ENCODE measurements around the gene SDSL.

DNA sequence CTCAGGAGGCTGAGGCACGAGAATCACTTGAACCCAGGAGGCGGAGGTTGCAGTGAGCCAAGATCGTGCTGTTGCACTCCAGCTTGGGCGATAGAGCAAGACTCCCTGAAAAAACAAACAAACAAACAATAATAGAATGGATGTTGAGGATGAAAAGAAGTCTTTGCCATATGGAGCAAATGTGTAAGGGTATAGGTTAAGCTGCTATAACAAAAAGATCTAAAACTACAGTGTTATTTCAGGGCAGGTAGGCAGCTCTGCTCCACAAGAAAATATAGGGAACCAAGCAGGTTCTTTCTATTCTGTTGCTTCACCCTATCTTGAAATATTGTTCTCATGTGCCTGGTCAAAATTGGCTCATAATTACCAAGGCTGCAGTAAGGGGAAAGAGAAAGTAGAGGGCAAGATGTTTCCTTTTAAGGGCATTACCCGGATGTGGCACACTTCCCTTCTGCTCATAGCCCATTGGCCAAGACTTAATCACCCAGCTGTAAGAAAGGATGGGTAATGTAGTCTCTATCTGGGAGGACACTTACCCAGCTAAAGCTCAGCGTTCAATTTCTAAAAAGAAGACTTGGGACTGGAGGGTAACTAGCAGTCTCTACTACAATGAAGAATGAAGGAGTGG lies 23.5 kb downstream of the SDSL start:
- TF ChIP-seq, protein P1, sequence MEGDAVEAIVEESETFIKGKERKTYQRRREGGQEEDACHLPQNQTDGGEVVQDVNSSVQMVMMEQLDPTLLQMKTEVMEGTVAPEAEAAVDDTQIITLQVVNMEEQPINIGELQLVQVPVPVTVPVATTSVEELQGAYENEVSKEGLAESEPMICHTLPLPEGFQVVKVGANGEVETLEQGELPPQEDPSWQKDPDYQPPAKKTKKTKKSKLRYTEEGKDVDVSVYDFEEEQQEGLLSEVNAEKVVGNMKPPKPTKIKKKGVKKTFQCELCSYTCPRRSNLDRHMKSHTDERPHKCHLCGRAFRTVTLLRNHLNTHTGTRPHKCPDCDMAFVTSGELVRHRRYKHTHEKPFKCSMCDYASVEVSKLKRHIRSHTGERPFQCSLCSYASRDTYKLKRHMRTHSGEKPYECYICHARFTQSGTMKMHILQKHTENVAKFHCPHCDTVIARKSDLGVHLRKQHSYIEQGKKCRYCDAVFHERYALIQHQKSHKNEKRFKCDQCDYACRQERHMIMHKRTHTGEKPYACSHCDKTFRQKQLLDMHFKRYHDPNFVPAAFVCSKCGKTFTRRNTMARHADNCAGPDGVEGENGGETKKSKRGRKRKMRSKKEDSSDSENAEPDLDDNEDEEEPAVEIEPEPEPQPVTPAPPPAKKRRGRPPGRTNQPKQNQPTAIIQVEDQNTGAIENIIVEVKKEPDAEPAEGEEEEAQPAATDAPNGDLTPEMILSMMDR (IDR thresholded peaks at IDR 0.05), result no peak
- TF ChIP-seq POLR2A (IDR thresholded peaks at IDR 0.05), result no peak
